NCI-H1436 (cell line): ENCODE measurements around the gene HOMER3.

Experiments
- DNase-seq: peaks from one replicate; lab custom pipeline; 2025; lab: John Stamatoyannopoulos, UW

Gene HOMER3

GRCh38 chr19:18940769-18941627 is at the start of gene HOMER3:
TSS of gene HOMER3 (minus strand) at chr19:18941217. CDS start at chr19:18938982, 2,235 bp downstream.
- DNase-seq: peak; percentile 64

- no peak for DNase-seq
These were observed 49.2 kb upstream of the HOMER3 start for GRCh38 chr19:18990128-18990708.

- no peak for DNase-seq
These were observed 48.3 kb upstream of the HOMER3 start for GRCh38 chr19:18989316-18989715.

GRCh38 chr19:18987456-18987855 is 46.4 kb upstream of the HOMER3 start:
- DNase-seq: no peak

GRCh38 chr19:18985257-18985656 is 44.2 kb upstream of the HOMER3 start:
- DNase-seq: no peak

GRCh38 chr19:18984251-18984650 is 43.2 kb upstream of the HOMER3 start:
- no peak for DNase-seq

GRCh38 chr19:18982669-18983068 is 41.7 kb upstream of the HOMER3 start:
- no peak for DNase-seq

DNA sequence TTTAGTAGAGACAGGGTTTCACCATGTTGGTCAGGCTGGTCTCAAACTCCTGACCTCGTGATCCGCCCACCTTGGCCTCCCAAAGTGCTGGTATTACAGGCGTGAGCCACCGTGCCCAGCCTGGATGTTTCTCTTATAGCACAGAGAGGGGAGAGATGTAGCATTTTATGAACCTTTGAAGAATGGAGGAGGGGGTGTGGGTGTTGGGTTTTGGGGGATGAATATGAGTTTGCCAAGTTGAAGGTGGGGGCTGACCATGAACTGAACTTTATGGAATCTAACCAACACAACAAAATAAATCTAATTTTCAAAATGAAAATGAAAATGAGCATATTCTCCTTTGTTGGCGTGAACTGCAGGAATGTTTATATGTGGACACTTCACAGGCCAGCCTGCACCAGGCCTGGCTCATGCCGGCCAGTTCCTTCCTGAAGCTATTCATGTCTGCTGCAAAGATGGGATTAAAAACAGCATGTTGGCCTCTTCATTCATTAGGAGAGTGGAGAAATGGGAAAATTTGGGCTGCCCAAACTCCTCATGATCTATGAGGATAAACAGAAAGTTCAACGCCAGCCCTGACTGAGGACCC is 39.5 kb upstream of the HOMER3 start:
- no peak for DNase-seq

DNA sequence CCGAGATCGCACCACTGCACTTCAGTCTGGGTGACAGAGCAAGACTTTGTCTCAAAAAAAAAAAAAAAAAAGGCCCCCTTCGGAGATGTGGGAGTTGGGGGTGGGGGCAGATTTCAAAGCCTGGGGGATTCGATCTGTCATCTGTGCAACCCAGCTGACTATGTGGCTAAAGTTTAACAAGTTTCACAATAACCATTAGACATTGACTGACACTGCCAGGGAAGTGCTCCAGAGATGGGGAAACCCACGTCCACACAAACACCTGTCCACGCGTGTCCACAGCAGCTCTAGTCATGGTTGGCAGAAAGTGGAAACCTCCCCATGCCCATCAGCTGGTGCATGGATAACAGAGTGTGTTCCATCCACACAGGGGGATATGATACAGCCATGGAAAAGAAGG is 37.6 kb upstream of the HOMER3 start:
- DNase-seq: no peak

GRCh38 chr19:18975869-18976268 is 34.9 kb upstream of the HOMER3 start:
- DNase-seq: no peak

DNA sequence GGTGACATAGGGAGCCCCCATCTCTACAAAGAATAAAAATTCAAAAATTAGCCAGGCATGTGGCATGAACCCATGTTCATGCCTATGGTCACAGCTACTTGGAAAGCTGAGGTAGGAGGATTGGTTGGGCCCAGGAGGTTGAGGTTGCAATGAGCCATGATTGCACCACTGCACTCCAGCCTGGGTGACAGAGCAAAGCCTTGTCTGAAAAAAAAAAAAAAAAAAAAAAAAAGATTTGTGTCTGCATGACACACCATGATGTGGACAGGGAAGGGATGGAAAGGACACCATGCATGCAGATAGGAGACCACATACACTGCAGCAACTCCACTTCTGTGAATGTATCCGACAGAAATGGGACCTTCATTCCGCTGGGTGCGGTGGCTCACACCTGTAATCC is 34.0 kb upstream of the HOMER3 start:
- no peak for DNase-seq

DNA sequence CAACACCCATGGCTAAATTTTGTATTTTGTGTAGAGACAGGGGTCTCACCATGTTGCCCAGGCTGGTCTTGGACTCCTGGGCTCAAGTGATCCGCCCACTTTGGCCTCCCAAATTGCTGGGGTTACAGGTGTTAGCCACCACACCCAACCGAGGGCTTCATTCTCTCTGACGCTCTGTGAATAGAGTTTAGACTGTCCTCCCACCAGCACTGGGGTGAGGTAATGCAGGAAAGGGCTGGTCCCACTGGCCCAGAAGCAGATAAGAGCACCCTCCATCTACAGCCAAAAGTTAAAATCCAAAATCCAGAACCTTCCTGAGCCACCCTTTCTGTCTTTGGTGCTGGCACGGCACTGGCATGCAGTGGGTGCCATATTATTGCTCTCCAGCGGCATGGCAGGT is 31.8 kb upstream of the HOMER3 start:
- DNase-seq: no peak

DNA sequence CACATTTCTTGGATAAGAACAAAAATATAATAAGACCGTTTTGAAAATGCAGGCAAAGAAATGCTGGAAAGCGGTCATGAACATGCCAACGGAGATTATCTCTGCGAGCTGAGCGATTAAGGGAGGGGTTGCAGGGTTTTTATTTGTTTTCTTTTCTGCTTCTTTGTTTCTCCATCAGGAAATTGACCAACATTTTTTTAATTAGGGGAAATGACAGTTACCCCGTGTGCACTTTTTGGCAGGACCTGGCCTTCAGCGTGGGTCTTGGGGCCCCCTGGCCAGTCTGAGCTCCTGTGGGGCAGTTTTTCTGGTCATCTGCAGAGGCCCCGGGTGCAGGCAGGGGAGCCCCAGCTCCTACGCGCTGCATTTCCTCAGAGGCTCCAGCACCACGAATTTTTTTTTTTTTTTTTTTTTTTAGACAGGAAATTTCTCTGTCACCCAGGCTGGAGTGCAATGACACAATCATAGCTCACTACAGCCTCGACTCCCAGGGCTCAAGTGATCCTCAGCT is 31.3 kb upstream of the HOMER3 start:
- no peak for DNase-seq

- no peak for DNase-seq
These were observed 29.1 kb upstream of the HOMER3 start for GRCh38 chr19:18969931-18970659.

DNA sequence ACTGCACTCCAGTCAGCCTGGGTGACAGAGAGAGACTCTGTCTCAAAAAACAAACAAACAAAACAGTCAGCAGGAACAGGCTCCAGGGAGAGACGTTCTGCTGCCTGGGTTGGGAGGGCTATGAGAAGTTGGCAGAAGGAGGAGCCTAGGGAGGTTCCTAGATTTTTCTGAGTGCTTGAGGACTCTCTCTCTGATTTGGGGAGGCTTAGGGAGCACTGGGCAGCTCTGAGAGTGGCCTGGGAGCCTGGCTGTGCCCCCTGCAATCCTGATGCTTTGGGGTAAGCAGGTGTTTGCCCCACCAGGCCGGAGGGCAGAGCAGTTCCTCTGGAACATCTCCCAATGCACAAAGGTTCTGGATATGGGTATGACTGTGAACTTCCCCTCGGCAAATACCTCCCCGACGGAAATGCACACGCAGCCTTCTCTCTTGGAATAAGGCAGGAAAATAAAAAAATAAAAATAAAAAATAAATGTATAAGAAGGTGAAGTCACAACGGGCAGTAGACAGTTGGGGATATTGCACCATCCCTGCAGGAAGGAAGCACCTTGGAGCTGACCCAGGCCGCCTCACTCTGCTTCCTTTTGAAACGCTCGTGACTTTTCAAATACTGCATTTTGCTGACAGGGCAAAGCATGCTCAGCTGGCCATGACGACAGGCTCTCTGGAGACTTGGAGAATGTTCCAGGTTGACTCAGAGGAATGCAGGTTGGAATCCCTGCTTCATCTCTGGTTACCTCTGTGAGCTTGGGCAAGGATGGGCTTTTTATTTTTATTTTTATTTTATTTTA is 26.5 kb upstream of the HOMER3 start:
- DNase-seq: no peak

- no peak for DNase-seq
These were observed 25.3 kb upstream of the HOMER3 start for GRCh38 chr19:18966307-18966706.

DNA sequence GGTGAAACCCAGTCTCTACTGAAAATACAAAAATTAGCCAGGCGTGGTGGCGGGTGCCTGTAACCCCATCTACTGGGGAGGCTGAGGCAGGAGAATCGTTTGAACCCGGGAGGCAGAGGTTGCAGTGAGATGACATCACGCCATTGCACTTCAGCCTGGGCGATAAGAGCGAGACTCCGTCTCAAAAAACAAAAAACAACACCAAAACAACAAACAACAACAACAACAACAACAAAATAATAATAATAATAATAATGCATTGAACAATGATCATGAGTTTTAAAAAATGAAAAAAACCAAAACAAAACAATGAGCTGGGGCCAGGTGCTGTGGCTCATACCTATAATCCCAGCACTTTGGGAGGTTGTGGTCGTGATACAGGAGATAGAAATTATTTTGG is 23.1 kb upstream of the HOMER3 start:
- no peak for DNase-seq

DNA sequence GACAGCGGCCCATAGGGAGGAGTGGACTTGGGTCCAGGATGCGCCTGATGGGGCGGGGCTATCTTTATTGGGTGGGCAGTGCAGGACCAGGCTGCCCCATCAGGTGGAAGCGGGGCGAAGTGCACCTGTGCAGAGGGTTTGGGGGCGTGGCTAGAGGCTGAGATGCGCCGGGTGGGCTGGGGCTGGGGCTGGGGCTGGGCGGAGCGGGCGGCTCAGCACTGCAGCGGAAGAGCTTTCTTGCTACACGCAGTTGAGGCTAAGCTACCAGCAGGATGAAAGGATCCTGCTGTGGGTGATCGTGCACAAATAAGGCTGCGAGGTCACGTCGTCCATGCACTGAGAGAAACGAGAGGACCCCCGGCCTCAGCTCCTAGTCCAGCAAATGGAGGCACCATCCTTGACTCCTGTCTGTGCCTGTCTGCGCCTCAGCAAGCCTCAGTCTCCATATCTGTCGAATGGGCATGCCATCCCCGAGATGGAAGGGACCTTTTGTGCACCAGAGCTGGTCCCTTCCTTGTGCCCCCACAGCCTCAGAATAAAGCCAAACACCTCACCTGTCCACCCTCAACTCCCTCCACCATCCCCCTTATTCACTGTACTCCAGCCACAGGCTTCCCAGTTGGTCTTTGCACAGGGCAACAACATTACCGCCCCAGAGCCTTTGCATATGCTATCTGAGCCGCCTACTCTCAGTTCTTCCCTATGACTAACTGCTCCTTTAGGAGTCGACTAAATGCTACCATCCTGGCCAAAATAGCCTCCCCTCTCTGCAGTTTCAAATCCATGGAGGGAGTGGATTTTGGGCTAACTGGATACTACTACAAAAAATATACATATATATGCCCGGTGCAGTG is 21.0 kb upstream of the HOMER3 start:
- peak; percentile 71 for DNase-seq

DNA sequence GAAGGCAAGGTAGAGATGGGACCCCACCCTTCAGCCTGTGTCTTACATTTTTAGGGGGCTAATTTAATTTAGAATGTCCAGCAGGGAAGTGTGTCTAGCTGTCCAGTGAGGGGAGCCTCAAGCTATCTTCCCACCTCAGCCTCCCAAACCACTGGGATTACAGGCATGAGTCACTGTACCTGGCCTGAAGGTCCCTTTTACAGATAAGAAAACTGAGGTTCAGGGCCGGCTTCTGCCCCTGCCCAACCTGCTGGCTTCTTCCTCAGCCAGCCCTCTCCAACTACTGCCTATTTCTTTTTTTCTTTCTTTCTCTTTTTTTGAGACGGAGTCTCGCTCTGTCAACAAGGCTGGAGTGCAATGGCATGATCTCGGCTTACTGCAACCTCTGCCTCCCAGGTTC is 19.4 kb upstream of the HOMER3 start:
- no peak for DNase-seq

GRCh38 chr19:18955042-18955441 is 14.0 kb upstream of the HOMER3 start:
- no peak for DNase-seq

DNA sequence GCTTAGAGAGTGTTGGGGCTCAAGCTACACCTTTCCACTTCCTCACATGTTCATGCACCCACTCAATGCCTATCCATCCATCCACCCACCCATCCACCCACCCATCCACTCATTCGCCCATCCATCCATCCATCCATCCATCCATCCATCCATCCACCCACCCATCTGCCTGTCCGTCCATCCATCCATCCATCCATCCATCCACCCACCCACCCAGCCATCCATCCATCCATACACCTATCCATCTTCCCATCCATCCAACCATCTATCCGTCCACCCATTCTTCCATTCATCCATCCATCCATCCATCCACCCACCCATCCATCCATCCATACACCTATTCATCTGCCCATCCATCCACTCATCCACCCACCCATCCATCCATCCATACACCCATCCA is 13.1 kb upstream of the HOMER3 start:
- no peak for DNase-seq
